Choroid plexus epithelial cell (primary cell): Measurements from ENCODE around the gene RBPMS2.

Experiments used
- DNase-seq: peaks from one replicate; pipeline ENCODE4 v3.0.0-alpha.2; 2010; ENCODE audit warnings: low read depth
- H3K4me3 ChIP-seq: 2 replicates; pipeline ENCODE4 v1.5.1; 2011; ENCODE audit warnings: low read depth, mild to moderate bottlenecking, control low read depth, low read length, moderate library complexity
- TF ChIP-seq, protein P1 (sequence below): conservative IDR thresholded peaks from 2 replicates; pipeline ENCODE4 v1.5.1; 2011; ENCODE audit warnings: low read depth, mild to moderate bottlenecking, control low read depth, inconsistent platforms, low read length, moderate library complexity

Gene RBPMS2

DNA sequence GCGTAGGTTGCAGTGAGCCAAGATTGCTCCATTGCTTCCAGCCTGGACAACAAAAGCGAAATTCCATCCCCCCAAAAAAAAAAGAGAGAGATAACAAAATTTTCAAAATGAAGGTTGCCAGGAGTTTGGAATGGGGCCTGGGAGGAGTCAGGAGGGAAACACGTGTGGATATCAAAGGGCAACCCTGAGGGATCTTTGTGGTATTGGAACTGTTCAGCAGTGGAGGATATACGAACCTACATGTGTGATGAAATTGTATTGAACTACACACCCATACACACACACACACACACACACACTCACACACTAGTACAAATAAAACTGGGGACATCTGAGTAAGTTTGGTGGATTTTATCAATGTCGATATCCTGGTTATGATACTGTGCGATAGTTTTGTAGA lies 61.8 kb downstream of the RBPMS2 start:
- no peak for DNase-seq
- TF ChIP-seq, protein P1, sequence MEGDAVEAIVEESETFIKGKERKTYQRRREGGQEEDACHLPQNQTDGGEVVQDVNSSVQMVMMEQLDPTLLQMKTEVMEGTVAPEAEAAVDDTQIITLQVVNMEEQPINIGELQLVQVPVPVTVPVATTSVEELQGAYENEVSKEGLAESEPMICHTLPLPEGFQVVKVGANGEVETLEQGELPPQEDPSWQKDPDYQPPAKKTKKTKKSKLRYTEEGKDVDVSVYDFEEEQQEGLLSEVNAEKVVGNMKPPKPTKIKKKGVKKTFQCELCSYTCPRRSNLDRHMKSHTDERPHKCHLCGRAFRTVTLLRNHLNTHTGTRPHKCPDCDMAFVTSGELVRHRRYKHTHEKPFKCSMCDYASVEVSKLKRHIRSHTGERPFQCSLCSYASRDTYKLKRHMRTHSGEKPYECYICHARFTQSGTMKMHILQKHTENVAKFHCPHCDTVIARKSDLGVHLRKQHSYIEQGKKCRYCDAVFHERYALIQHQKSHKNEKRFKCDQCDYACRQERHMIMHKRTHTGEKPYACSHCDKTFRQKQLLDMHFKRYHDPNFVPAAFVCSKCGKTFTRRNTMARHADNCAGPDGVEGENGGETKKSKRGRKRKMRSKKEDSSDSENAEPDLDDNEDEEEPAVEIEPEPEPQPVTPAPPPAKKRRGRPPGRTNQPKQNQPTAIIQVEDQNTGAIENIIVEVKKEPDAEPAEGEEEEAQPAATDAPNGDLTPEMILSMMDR = no peak

DNA sequence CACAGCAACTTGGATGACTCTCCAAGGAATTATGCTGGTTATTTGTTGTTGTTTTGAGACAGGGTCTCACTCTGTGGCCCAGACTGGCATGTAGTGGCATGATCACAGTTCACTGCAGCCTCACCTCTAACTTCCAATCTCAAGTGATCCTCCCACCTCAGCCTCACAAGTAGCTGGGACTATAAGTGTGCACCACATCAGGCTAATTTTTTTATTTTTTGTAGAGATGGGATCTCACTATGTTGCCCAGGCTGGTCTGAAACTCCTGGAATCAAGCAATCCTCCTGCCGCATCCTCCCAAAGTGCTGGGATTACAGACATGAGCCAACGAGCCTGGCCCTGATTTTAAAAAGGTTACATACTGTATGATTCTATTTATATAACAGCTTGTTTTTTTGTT lies 63.0 kb downstream of the RBPMS2 start:
- no peak for DNase-seq
- no peak overlapping the region for H3K4me3 ChIP-seq
- TF ChIP-seq, protein P1 = no peak

More for the DNA sequence above, 61.8 kb downstream of the RBPMS2 start:
- no peak overlapping the region for H3K4me3 ChIP-seq

DNA sequence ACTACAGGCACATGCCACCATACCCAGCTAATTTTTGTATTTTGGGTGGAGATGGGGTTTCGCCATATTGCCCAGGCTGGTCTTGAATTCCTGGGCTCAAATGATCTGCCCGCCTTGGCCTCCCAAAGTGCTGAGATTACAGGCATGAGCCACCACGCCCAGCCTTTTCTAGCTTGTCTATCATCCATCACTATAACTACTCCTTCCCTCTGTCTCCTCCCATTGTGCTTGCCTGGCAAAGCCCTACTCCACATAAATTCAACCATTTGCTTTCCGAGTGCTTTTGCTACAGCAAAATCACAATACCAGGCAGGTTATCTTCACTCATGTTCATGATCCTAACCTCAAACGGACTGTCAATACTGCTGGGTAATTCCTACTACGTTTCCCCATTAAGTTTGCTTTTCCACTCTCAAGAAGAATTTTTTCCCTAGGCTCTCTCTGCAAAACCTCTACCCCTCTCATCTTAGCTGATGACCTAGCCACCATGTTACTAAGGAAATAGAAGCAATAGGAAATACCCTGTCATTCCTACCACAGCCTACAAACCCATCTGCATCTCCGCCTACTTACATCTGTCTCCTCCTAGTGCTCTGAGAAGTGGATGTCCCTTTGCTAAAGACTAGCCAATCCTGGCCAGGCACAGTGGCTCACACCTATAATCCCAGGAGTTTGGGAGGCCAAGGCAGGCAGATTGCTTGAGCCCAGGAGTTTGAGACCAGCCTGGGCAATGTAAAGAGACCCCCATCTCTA lies 64.5 kb downstream of the RBPMS2 start:
- no peak for DNase-seq
- H3K4me3 ChIP-seq = no peak overlapping the region
- TF ChIP-seq, protein P1 = no peak

DNA sequence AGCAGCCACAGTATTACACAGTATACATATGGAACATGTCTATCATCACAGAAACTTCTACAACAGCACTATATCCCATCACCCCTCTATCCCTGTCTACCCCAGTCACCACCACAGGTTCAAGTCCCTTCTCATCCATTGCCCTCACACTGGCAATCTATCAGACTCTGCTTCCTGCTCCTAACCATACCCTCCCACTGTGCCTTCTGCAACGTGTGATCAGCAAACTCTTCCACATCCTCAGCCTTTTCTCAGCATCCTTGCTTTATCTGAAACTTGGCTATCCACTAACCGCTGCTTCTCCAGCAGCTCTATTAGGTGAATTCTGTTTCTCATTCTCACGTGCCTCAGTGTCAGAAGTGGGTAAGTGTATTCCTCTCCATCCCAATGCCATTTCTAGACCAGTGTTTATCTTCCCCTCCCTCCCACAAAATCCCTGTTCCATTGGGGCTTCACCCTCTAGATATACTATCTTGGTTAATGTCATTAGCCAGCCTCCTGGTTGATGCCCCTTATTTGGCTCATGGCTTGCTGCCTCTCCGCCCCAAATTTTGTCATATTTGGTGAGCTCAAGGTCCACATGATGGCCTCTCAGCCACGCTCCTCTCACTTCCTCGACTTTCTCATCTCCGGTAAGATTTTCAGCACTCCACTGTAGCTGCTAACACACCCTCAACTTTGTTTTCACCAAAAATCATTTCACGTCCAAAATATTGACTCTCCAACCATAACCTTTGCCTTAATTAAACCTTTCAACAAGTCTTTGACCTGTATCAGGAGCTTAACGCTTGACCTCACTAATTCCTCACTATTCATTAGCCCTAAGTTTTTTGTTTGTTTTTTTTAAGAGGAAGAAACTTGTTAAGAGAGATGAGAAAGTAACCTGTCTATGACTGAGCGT lies 69.1 kb downstream of the RBPMS2 start:
- no peak for DNase-seq
- no peak overlapping the region for H3K4me3 ChIP-seq
- TF ChIP-seq, protein P1 = no peak

DNA sequence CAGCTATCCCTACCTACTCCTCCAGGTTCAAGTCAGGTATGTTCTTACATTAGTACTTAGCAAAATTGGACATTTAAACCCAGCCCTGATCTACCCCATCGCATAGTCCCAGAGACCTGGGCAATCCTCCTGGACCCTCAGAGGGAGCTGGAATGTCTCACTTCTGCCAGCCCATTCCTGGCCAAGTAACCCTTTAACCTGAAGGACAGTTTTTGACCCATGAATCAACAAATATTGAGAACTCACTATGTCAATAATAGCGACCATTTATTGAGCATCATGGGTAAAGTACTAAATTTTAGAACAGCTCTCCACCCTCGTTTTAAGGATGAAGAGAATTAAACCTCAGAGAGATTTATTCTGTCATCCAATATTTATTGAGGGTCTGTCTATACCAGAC lies 70.4 kb downstream of the RBPMS2 start:
- TF ChIP-seq, protein P1 = no peak
- H3K4me3 ChIP-seq = no peak overlapping the region
- DNase-seq = no peak

DNA sequence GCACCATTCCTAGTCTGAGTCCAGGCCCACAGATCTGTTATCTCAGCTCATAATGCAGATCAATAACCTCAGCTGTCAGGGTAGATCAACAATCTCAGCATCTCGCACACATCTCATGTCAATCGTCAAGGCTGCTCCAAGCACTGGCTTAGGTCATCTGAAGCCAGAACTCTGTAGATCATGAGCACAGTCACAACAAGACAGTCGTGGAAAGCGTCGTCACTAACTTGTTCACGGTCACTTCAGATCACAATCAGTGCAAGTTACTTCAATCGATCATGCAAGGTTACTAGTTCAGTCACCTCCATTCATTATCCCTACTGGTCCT lies 71.8 kb downstream of the RBPMS2 start:
- DNase-seq = no peak
- TF ChIP-seq, protein P1 = no peak
- peak overlapping the region; percentile 85 for H3K4me3 ChIP-seq
